Measurements from ENCODE around the gene SKAP1.
"Not testable (repeated sequence)": the region's sequence is repeated elsewhere in the genome, so short reads cannot be mapped to it uniquely, and the experiment has no call there.

Gene SKAP1

GRCh38 chr17:48278760-48279491, 151.1 kb downstream of the SKAP1 start:
- DNase-seq, result no peak

GRCh38 chr17:48276776-48277175, 153.2 kb downstream of the SKAP1 start:
- no peak for DNase-seq

- DNase-seq, result no peak
Observed at GRCh38 chr17:48270899-48271298, 159.1 kb downstream of the SKAP1 start.

- no peak for DNase-seq
Observed at GRCh38 chr17:48269209-48269608, 160.8 kb downstream of the SKAP1 start.

GRCh38 chr17:48263731-48264035, 166.3 kb downstream of the SKAP1 start:
- no peak for DNase-seq

- peak; percentile 62 for DNase-seq
Observed at GRCh38 chr17:48262982-48263730, 166.9 kb downstream of the SKAP1 start.

GRCh38 chr17:48261297-48261880, 168.6 kb downstream of the SKAP1 start:
- peak; percentile 60 for DNase-seq

- peak; percentile 57 for DNase-seq
Observed at GRCh38 chr17:48259694-48260291, 170.2 kb downstream of the SKAP1 start.

GRCh38 chr17:48258331-48258730, 171.7 kb downstream of the SKAP1 start:
- peak; percentile 22 for DNase-seq

- no peak for DNase-seq
Observed at GRCh38 chr17:48255759-48256158, 174.3 kb downstream of the SKAP1 start.

- no peak for DNase-seq
Observed at GRCh38 chr17:48254896-48255295, 175.1 kb downstream of the SKAP1 start.

- DNase-seq, result no peak
Observed at GRCh38 chr17:48253975-48254374, 176.0 kb downstream of the SKAP1 start.

- no peak for DNase-seq
Observed at GRCh38 chr17:48251950-48252349, 178.1 kb downstream of the SKAP1 start.

- DNase-seq, result no peak
Observed at GRCh38 chr17:48250949-48251348, 179.1 kb downstream of the SKAP1 start.

- DNase-seq, result not testable (repeated sequence)
Observed at GRCh38 chr17:48250059-48250458, 180.0 kb downstream of the SKAP1 start.

- DNase-seq, result peak; percentile 16
Observed at GRCh38 chr17:48247603-48248002, 182.4 kb downstream of the SKAP1 start.

- no peak for DNase-seq
Observed at GRCh38 chr17:48247038-48247437, 183.0 kb downstream of the SKAP1 start.

- DNase-seq, result peak; percentile 23
Observed at GRCh38 chr17:48246612-48247011, 183.4 kb downstream of the SKAP1 start.

- not testable (repeated sequence) for DNase-seq
Observed at GRCh38 chr17:48245465-48246033, 184.5 kb downstream of the SKAP1 start.

GRCh38 chr17:48244814-48245213, 185.2 kb downstream of the SKAP1 start:
- no peak for DNase-seq

GRCh38 chr17:48244121-48244711, 185.8 kb downstream of the SKAP1 start:
- peak; percentile 21 for DNase-seq

GRCh38 chr17:48241770-48242497, 188.1 kb downstream of the SKAP1 start:
- DNase-seq, result no peak
